ENCODE measurements around the gene DIP2C.

Gene DIP2C

DNA sequence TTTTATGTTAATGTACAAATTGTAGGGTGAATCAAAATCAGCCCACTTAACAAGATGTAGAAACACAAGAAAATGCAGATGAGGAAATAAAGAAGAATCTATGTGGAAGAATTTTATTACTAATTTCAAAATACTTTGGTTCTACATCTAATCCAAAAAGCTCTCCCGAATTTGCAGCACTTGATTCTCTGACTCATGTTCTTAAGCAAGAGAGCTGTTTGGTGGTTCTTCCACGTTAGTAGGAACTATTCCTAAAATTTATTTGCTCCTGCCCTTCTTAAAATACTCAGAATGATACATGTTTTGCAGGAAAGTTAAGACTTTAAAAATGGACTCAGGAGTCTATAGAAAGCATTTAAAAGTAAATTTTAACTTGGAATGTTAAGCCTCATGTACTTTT is 462.5 kb downstream of the DIP2C start:
- ATAC-seq (no peak), DNase-seq (no peak)

DNA sequence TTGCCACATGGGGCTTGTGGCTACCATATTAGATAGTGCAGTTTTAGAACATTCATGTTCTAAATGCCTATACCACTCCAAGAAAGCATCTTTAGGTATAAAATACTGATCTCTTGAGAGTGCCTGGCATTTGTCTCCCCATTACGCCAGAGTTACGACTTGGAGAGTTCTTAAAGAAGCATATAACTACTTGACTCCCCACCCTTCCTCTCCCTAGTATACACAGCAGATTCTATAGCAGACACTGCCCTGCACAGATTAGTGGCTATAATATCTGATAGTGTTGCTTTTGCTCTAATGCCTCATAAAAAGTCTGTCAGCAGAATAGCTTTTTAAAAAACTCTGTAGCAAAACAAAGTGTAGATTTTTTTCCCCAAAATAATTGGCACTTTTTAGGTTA is 463.4 kb downstream of the DIP2C start:
- no peak for ATAC-seq
- no peak for DNase-seq

DNA sequence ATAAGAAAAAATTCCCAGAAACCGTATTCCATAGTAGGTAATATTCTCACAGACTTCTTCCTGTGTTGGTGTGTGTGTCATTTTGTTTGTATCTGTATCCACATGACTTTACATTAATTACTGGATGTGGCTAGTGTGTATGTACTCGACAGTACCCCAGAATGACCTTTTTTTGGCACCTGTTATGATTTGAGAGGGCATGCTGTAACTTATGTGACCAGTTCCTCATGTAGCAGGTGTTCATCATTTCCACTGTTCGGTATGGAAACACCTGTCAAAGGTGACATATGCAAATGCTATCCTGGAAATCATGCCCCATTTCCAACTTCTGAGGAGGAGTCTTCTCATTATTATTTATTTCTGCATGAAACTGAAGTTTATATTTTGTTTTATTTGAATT is 464.9 kb downstream of the DIP2C start:
- ATAC-seq (no peak), DNase-seq (no peak)

Measured in stimulated activated naive CD8-positive, alpha-beta T cell treated with anti-CD3 and anti-CD28 coated beads, Interleukin-15, Interleukin-2, amounts not matched to agents 100 U/mL and 50 U/mL, for 24 hours (primary cell).